NCI-H510A treated with DMSO at 0.1 percent for 48 hours (cell line): ENCODE measurements around the gene RAD51B.
A peak's percentile ranks its signal among the peaks of the same experiment; 100 is the strongest.

Source experiments
- DNase-seq: peaks from one replicate; lab custom pipeline; 2025; lab: John Stamatoyannopoulos, UW

The RAD51B gene

GRCh38 chr14:68672609-68673285 lies 853.2 kb downstream of the RAD51B start:
- DNase-seq = no peak

GRCh38 chr14:68673464-68673863 lies 853.9 kb downstream of the RAD51B start:
- no peak for DNase-seq

- DNase-seq = no peak
Observed at GRCh38 chr14:68674538-68675232, 855.1 kb downstream of the RAD51B start.

- no peak for DNase-seq
Observed at GRCh38 chr14:68675233-68675577, 855.6 kb downstream of the RAD51B start.

- peak; percentile 78 for DNase-seq
Observed at GRCh38 chr14:68676511-68676943, 856.9 kb downstream of the RAD51B start.

GRCh38 chr14:68677476-68677875 lies 857.9 kb downstream of the RAD51B start:
- DNase-seq = no peak

- DNase-seq = no peak
Observed at GRCh38 chr14:68677901-68678300, 858.3 kb downstream of the RAD51B start.

- DNase-seq = no peak
Observed at GRCh38 chr14:68678471-68678870, 858.9 kb downstream of the RAD51B start.

- DNase-seq = no peak
Observed at GRCh38 chr14:68679301-68679700, 859.7 kb downstream of the RAD51B start.

GRCh38 chr14:68679746-68680467 lies 860.3 kb downstream of the RAD51B start:
- DNase-seq = no peak

- no peak for DNase-seq
Observed at GRCh38 chr14:68680541-68681051, 861.0 kb downstream of the RAD51B start.

- DNase-seq = no peak
Observed at GRCh38 chr14:68681256-68682011, 861.9 kb downstream of the RAD51B start.

GRCh38 chr14:68682166-68683103 lies 862.9 kb downstream of the RAD51B start:
- no peak for DNase-seq

- DNase-seq = no peak
Observed at GRCh38 chr14:68683326-68683725, 863.7 kb downstream of the RAD51B start.

GRCh38 chr14:68684466-68685418 lies 865.2 kb downstream of the RAD51B start:
- DNase-seq = no peak

GRCh38 chr14:68685419-68686204 lies 866.0 kb downstream of the RAD51B start:
- DNase-seq = peak; percentile 74

- DNase-seq = no peak
Observed at GRCh38 chr14:68686205-68686465, 866.6 kb downstream of the RAD51B start.

GRCh38 chr14:68686724-68687123 lies 867.1 kb downstream of the RAD51B start:
- no peak for DNase-seq

GRCh38 chr14:68687746-68688145 lies 868.2 kb downstream of the RAD51B start:
- no peak for DNase-seq
